NCI-H345 (cell line): ENCODE measurements around the gene MMP25.
"Not testable (repeated sequence)": the region's sequence is repeated elsewhere in the genome, so short reads cannot be mapped to it uniquely, and the experiment has no call there.

Source experiments
- DNase-seq: peaks from one replicate; lab custom pipeline; 2025; lab: John Stamatoyannopoulos, UW

Gene MMP25

DNA sequence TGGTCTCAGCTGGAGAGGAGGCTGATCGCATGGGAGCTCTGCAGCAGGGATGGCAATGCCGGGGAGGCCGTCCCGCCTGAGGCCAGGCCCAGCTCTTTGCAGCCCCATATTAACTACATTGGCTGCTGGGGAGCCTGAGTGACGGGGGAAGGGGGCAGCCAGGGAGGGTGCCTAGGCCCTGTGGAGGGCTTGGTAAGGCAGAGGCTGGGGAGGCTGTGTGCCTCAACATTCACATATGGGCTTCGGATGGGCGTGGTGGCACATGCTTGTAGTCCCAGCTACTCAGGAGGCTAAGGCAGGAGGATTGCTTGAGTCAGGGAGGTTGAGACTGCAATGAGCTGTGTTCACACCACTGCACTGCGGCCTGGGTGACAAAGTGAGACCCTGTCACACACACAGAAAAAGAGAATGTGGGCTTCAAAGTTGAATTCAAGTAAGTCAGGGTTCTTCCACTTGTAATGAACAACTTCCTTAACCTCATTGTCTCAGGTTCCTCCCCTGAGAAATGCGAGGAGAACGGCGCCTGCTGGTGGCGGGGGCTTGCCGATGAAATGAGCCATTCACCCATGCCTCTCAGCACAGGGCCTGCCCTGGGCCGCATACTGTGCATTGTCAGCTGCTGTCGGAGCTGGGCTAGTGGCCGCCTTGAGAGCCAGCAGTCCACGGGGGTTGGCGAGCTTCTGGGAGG, 26.4 kb downstream of the MMP25 start:
- not testable (repeated sequence) for DNase-seq

DNA sequence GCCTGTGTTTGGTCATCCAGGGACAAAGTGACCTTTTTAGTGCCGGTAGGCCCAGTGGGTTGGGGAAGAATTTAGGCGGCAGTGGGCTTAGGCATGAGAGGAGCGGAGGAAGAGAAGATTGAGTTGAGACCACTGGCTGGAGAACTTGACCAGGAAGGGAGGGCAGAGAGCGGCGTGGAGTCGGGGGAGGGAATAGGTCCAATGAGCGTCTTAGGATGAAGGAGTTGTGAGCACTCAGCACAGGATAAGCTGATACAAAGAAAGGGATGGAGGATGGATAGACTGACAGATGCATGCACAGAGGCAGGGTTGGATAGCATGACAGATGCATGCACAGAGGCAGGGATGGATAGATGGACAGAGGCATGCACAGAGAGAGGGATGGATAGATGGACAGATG, 27.1 kb downstream of the MMP25 start:
- no peak for DNase-seq

DNA sequence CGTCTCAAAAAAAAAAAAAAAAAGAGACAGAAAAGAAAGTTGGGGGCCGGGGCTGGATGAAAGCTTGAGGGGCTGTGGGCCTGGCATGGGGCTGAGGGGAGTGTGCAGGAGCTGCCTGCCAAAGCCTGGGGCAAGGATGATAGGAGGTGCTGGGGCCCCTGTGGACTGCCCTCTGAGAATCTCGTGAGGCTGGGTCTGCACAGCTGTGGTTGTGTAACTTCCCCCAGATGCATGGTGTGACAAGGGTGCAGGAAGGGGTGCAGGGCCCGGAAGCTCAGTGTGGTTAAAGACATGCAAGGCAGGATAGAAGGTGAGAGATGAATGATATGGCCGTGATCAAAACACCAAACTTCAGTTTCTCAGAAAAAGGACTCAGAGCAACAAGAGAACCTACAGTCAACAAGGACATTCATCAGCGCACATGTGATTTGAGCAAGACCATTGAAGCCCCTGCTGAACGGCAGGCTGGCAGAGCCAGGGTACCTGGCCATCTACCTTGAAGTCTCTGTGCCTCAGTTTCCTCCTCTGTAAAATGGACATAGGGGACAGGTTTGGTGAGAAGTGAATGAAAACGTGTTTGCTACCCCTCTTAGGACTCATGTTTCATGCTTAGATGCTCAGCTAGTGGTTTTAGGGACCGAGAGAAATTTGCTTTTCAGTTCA, 28.6 kb downstream of the MMP25 start:
- no peak for DNase-seq

DNA sequence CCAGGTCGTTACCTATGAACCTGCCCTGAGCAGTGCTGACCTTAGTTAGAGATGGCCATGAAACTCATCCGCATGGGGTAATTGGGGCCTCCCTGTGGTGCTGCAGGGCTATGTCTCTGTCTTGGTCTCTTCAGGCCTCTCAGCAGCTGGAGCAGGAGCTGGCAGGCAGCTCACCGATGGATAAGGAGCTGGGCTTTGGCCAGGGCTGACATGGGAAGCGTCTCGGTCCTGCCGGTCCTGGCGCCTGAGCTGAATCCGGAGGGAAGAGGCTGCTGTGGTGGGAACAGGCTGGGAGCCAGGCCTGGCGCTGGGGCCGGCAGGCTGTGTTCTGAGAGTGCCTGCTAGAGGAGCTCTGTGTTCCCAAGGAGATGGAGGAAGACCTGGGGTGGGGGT, 29.2 kb downstream of the MMP25 start:
- DNase-seq, result no peak

DNA sequence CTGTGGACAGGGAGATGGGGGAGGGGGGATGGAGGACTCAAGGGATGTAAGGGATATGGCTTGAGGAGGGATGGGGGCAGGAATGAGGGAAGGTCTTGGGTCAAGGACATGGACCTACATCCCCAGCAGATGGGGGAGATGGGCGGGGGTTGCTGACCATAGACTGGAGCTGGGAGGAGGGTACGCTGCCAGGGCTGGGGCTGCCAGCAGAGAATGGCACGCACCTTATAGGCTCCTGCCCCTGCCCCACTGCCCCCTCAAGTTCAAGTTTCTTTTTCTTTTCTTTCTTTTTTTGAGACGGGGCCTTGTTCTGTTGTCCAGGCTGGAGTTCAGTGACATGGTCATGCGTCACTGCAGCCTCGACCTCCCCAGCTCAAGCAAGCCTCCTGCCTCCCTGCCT, 29.6 kb downstream of the MMP25 start:
- not testable (repeated sequence) for DNase-seq

DNA sequence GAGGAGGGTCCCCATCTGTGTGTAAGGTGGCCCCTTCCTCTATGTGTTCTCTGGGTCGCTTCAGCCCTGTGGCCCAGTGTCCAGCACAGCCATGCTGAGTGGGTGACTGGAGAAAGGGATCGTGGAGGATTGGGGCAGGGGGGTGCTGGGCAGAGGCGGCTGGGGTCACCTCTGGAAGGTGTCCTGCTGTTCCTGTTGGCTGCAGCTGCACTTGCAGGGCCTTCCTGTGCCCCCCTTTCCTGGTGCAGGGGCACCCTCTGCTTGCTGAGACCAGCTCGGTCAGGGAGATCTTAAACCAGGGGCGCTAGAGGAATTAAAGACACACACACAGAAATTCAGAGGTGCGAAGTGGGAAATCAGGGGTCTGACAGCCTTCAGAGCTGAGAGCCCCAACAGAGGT, 30.2 kb downstream of the MMP25 start:
- no peak for DNase-seq

DNA sequence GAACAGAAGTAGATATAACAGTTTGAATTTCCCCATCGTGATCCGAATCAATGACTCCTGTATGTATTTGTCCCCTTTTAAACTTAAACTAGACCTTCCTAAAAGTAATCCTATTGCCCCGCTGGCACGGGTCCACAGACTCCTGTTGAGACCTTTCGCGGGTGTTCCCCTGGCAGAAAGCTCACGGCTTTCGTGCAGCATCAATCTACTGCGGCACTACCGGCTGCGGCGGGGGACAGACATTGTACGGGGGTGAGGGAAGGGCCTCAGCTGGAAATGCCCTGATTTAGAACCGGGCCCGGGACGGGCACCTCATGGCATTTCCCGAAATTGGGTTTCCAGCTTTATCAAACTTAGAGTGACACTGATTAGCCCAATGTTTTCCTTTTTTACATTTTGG, 33.7 kb downstream of the MMP25 start:
- DNase-seq, result no peak

DNA sequence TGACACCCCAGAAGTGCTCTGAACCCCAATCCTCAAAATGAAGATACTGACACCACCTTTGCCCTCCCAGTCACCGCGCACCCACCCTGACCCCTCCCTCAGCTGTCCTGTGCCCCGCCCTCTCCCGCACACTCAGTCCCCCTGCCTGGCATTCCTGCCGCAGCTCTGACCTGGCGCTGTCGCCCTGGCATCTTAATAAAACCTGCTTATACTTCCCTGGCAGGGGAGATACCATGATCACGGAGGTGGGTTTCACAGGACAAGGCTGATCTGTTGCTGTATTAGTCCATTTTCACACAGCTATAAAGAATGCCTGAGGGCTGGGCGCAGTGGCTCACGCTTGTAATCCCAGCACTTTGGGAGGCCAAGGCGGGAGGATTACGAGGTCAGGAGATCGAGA, 35.6 kb downstream of the MMP25 start:
- not testable (repeated sequence) for DNase-seq

DNA sequence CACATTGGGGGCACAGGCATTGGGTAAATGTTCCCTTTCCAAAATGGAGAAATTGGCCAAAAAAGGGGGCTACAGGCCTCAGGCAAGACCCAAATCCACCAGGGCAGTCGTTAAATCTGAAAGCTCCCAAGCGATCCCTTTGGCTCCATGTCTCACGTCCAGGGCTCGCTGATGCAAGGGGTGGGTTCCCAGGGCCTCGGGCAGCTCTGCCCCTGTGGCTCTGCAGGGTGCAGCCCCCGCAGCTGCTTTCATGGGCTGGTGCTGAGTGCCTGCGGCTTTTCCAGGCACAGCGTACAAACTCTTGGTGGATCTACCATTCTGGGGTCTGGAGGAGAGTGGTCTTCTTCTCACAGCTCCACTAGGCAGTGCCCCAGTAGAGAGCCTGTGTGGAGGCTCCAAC, 37.0 kb downstream of the MMP25 start:
- DNase-seq, result not testable (repeated sequence)

DNA sequence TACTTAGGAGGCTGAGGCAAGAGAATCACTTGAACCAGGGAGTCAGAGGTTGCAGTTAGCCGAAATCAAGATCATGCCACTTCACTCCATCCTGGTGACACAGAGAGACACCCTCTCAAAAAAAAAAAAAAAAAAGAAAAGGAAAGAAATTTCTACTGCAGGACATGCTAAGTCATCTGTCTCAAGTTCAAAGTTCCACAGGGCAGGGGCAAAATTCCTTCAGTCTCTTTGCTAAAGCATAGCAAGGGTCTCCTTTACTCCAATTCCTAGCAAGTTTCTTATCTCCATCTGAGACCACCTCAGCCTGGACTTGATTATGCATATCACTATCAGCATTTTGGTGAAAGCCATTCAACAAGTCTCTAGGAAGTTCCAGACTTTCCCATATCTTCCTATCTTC, 38.1 kb downstream of the MMP25 start:
- no peak for DNase-seq

DNA sequence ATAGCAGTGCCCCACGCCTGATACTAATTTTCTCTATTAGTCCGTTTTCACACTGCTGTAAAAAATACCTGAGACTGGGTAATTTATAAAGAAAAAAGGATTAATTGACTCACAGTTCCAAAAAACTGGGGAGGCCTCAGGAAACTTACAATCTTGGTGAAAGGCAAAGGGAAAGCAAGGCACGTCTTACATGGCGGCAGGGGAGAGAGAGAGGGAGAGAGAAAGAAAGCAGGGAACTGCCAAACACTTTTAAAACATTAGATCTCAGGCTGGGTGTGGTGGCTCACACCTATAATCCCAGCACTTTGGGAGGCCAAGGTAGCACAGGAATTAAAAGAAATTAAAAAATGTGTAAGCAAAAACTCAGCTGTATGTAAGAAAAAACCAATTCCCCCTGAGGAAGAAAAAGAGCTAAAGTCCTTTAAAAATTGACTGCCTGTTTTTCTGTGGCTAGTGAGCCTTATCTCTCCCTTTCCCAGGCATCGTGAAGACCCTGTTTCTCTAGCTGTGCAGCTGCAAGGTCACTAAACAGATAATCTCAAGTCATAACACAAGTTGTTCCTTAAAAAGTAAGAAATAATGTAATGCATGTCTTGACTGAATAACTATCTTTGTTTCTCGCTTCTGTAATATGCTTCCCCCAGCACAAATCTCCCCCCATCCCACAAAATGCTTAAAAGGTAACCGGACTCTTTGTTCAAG, 38.8 kb downstream of the MMP25 start:
- DNase-seq, result no peak

DNA sequence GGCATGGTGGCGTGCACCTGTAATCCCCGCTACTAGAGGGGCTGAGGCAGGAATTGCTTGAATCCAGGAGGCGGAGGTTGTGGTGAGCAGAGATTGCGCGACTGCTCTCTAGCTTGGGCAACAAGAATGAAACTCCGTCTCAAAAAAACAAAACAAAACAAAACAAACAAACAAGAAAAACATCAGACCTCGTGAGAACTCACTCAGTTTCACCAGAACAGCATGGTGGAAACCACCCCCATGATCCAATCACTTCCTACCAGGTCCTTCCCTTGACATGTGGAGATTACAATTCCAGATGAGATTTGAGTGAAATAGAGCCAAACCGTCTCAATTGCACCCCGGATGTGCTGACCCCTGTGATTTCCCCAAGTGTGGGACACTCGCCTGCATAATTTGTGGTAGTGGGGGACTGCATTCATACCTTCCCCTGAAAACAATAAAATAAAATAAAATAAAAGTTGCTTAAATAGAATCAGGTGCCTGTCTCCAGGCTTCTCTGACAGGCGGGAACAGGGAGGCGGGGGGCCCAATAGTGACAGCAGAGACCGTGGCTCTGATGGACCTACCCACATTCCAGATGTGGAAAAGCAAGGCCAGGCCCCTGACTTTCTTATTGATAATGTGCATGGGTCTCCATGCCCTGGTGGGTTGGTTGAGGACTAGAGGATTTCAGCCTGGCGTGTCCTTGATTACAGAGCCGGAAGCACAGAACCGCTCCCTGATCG, 39.7 kb downstream of the MMP25 start:
- no peak for DNase-seq

DNA sequence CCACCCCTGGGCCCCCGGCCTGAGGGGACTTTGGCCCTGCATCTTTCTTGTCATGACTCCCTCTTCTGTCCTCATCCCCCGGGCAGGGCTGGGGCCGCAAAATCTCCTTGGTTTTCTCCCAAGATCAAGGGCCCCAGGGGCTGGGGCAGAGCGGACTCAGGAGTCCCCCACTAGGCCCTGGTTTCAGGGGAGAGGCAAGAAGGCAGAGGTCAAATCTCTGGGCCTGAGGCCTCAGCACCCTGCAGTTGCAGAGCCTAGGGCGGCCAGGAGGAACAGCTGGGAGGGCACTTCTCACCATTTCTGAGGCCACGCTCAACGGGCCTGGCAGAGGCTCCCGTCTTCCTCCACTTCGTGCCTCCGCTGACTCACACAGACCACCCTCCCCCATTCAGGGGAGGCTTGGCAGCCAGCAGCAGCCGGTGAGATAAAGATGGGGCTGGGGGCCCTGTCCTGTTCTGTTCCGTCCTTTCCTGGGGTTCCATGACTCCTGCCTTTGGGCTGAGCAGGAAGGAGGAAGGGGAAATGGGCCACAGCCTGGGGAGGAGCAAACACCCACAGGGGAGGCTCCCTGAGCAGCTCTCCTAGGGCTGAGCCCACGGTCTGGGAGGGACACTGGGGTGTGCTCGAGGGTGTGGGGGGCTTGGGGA, 40.4 kb downstream of the MMP25 start:
- no peak for DNase-seq

DNA sequence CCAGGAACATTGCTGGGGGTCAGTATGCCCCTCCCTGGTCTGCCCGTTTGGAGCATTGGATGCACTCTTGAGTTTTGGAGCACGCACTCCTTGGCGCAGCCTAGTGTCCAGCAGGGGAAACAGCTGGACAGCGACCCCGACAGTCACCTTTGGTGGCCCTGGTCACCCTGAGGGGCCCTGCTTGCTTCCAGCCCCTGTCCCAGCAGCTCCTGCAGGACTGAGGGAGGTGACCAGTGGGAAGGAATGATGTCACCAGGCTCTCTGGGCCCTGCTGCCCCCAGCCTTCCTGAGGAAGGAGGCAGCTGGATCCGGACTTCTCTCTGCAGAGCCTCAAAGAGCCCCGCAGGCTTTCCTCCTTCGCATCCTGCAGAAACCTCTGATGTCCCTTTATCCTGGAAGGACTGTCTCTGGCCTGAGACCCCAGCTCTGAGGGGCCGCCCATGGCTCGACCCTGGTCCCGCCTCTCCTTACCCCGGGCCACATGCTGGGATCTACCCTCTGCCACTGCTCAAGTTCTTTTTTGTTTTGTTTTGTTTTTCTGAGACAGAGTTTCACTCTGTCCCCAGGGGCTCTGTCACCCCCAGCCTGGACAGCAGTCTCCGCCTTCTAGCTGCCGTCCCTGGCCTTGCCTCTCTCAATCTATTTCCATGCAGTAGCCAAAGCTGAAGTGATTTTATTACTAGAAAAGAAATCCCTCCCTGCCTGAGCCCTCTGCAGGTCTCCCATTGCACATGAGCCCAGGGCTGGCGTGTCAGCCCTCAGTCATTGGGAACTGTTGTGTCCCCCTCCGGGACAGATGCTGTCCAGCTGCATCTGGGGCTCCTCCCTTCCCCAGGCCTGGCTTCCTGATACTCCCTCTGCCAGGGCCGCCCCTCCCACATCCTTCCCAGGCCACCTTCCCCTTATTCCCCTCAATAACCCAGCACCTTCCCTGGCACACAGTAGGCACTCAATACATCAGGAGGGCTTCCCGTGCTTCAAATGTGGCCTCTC, 41.2 kb downstream of the MMP25 start:
- DNase-seq, result no peak

DNA sequence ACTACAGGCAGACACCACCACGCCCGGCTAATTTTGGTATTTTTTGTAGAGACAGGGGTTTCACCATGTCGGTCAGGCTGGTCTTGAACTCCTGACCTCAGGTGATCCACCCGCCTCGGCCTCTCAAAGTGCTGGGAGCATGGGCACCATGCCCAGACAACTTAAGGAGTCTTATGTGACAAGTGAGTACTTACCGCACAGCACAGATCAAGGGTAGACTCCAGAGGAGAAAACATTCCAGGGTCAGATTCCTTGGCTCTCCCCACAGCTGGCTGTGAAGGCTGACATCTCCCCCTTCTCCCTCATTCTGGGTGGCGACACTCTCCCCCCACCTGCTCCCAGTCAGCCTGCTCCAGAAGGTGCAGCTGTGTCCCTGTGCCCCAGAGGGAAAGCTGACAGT, 42.1 kb downstream of the MMP25 start:
- no peak for DNase-seq

DNA sequence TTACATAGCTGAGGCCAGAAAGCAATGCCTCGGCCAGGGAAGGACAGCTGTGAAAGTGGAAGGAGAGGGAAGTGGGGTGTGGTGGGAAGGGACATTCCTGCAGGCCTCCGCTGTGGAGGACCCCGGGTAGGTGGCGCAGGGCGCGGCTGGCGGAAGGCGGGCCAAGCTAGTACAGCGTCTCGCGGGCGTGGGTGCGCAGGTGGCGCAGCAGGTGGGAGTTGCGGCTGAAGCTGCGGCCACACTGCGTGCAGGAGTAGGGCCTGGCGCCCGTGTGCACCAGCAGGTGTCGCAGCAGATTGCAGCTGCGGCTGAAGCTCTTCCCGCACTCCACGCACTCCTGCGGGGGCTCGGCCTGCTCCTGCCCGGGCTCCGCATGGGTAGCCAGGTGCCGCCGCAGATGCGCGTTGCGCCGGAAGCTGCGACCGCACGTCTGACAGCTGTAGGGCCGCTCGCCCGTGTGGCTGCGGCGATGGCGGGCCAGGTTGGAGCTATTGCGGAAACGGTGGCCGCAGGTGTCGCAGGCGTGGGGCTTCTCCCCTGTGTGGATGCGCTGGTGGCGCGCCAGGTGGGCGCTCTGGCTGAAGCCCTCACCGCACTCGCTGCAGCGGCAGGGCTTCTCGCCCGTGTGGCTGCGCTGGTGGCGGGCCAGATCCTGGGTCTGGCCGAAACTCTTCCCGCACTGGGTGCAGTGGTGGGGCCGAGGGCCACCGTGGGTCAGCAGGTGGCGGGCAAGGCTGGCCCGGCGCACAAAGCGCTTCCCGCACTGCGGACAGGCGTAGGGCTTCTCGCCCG, 42.8 kb downstream of the MMP25 start:
- DNase-seq, result no peak

DNA sequence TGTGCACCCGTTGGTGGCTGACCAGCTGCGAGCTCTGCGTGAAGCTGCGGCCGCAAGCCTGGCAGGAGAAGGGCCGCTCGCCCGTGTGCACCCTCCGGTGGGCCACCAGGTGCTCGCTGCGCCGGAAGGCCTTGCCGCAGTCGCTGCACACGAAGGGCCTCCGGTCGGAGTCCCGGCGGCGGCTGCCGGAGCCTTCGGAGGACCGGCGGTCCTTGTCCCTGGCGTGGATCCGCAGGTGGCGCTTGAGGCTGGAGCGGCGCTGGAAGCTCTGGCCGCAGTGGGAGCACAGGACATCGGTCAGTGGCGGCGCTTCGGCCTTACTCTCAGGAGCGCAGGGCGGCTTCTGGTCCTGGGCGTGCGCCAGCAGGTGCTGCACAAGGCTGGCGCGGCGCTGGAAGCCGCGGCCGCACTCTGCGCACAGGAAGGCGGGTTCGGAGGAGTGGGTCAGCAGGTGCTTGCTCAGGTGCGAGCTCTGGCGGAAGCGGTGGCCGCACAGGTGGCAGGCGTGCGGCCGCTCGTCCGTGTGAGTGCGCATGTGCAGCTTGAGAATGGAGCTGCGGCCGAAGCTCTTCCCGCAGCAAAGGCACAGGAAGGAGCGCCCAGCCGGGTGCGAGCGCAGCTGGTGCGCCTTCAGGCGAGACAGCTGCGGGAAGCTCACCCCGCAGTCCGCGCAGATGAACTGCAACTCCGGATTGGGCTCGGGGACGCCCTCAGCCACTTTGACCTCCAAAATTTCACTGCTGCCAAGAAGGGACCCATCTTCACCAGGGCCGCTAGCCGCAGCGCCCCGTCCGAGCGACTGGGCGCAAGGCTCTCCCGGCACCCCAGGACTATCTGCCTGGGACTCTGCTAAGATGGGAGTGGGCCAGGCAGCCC, 43.6 kb downstream of the MMP25 start:
- no peak for DNase-seq

DNA sequence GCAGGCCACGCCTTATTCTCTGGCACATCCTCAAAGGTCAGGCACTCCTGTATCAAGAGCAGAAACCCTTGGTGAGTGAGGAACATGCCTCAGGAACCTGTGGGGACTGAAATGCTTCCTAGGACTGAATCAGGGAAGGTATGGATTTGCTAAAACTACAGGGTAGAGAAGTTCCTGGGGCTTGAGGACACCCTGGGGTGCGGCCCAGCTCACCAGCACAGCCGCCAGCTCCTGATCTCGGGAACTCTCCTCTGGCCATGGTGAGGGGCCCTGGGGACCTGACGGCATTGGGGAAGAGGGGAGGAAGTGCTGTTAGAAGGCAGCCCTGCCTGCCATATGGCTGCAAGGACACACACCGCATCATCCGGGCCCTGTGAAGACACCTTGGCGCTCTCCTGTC, 45.2 kb downstream of the MMP25 start:
- no peak for DNase-seq

DNA sequence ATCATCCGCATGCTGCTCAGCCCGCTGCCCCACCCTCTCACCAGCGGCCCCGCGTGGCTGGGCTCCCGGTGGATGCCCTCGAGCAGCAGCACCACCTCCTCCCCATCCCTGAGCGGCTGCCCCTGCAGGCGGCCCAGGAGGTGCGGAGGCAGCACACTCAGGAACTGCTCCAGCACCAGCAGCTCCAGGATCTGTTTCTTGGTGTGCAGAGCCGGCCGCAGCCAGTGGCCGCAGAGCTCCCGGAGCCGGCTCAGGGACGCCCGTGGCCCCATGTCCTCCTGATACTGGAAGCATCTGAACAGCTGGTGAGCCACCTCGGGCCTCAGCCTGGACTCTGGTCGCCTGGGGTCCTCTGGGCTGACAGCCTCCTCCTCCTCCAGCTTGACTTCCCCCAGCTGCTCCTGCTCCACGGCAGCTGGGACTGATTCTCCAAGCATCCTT, 46.2 kb downstream of the MMP25 start:
- no peak for DNase-seq
